GM12874 (cell line): ENCODE measurements around the gene VASH2.

Experiments
- TF ChIP-seq, protein P1 (sequence below): IDR thresholded peaks from 2 replicates; pipeline ENCODE4 v1.5.1; 2011; ENCODE audit warnings: low read depth, mild to moderate bottlenecking, control low read depth, low read length, moderate library complexity; ENCODE audit not compliant: insufficient read depth

VASH2 gene

DNA sequence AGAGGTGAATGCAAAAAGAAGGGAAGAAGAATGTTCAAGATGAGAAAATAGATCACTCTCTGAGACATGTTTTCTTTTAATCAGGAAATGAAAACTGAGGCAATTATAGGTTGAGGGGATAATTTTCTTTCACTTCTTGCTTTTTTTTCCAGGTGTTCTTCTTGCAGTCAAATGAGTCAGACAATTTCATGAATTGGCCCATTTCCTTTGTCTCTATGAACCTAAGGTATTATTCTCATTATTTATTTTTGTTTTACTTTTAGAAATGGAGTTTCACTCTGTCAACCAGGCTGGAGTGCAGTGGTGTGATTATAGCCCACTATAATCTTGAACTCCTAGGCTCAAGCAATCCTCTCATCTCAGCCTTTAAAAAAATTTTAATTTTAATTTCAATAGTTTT, 3.5 kb upstream of the VASH2 start:
- TF ChIP-seq, protein P1, sequence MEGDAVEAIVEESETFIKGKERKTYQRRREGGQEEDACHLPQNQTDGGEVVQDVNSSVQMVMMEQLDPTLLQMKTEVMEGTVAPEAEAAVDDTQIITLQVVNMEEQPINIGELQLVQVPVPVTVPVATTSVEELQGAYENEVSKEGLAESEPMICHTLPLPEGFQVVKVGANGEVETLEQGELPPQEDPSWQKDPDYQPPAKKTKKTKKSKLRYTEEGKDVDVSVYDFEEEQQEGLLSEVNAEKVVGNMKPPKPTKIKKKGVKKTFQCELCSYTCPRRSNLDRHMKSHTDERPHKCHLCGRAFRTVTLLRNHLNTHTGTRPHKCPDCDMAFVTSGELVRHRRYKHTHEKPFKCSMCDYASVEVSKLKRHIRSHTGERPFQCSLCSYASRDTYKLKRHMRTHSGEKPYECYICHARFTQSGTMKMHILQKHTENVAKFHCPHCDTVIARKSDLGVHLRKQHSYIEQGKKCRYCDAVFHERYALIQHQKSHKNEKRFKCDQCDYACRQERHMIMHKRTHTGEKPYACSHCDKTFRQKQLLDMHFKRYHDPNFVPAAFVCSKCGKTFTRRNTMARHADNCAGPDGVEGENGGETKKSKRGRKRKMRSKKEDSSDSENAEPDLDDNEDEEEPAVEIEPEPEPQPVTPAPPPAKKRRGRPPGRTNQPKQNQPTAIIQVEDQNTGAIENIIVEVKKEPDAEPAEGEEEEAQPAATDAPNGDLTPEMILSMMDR, result no peak

DNA sequence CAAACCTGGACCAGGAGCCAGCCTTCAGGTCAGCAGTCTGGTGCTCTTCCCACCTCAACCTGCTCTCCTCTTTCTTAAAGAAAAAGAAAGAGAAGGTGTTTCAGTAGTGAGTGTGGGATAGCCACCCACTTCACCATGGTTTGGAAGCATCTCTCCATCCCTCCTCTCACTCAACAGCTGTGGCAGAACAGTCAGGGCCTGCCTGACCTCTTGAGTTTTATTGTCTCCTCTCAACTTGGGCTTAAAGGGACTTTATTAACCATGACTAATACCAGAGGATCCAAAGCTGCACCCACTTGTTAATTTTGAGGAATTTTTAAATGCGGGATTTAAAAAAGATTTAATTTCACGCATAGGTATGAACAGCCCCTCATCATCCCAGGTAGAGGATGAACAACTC, 570 bp upstream of the VASH2 start:
- TF ChIP-seq, protein P1, result no peak

DNA sequence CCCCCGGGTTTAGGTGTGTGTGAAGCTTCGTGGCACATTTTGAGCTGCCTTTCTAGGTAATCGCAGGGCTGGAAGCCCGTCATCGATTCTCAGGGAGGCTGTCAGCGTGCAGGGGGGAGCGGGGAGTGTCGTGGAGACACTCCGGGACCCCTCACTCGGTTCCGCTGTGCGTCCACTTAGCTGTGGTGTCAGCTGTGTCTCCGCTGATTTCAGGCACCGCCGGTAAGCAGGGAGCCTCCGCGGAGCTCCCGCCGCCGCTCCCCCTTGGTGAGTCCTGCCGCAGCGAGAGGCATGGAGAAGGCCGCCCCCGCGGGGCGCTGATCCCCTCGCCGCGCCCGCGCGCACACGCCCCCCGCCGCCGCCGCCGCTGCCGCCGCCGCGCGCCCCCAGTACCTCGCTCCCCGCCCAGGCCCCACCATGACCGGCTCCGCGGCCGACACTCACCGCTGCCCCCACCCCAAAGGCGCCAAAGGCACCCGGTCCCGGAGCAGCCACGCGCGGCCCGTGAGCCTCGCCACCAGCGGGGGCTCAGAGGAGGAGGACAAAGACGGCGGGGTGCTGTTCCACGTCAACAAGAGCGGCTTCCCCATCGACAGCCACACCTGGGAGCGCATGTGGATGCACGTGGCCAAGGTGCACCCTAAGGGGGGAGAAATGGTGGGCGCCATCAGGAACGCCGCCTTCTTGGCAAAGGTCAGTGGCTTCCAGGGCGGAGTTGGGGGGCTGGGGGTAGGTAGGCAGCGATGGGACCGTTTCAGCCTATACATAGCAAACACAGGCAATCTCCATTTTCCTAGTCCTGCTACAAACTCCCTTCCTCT, 995 bp downstream of the VASH2 start:
- TF ChIP-seq, protein P1, result no peak

DNA sequence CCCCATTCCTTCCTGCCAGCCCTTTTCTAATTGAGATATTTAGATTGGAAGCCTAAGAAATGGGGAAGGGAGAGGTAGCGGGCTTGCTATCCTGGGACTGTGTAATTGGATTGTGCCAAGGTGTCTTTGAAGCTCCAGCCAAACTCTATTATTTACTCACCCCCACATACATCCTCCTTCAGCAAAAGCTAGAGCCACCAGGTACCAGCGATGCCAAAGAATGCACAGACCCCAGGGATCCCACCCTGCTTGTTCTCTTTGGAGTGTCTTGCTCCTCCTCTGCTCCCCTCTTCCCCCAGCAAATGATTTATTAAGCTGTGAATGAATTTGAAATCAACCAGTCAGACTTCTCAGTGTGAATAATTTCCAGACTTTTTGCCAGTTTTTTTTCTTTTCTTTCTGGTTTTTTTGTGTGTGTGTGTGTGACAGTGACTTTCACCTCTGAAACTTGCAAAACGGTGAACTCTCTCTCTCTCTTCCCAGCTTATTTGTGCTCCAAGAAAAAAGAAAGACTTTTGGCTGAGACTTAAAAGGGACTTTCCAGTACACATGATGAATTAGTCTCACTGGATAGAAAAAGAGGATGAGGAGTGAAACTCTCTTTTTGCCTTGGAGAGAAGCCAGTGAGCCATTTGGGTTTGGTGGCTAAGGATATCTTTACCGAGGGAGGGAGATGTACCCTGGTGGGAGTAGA, 1.8 kb downstream of the VASH2 start:
- TF ChIP-seq, protein P1, result no peak

DNA sequence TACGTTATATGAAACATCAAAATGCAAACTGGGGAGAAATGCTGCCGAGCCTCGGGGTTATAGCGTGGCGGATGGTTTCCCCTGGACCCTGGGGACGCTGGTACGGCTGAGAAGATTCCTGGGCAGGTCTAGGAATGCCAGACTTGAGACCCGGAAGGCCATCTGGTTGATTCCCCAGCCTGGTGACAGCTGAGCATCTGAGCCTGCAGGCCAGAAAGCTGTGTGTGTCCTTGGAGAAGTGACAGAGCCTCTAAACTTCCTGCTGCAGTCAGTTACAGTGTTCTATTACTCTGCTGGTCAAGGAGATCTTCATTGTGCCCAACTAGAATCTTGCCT, 2.3 kb downstream of the VASH2 start:
- TF ChIP-seq, protein P1, result no peak

DNA sequence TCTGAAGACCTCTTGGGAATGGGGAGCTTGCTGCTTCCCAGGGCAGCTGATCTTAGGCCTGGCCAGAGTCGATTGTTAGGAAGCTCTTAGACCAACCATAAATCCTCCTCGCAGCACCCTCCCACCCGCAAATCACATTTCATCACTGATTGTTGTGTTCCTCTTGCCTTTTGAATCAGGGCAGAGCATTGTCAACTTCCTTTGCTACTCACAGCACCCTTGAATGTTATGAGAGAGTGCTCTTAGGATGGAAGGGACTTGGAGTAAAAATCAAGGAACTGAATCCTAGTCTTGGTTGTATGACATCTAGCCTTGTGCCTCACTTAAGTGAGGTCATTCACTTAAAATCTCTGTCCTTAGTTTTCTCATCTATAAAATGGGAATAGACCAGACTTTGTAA, 3.0 kb downstream of the VASH2 start:
- TF ChIP-seq, protein P1, result no peak

DNA sequence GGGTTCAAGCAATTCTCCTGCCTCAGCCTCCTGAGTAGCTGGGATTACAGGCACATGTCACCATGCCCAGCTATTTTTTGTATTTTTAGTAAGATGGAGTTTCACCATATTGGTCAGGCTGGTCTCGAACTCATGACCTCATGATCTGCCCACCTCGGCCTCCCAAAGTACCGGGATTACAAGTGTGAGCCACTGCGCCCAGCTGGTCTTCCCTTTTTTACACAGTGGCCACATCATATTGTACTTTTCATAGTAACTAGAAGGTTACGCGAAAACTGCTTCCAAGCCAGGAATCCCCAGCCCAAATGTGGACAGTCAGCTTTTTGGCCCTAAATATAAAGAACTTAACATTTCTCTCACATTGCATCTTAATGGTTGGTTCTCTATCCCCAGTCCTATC, 4.2 kb downstream of the VASH2 start:
- TF ChIP-seq, protein P1, result no peak
